Astrocyte of the cerebellum (primary cell): Measurements from ENCODE around the gene FOLR3.
A peak's percentile ranks its signal among the peaks of the same experiment; 100 is the strongest.
"Not testable (repeated sequence)": the region's sequence is repeated elsewhere in the genome, so short reads cannot be mapped to it uniquely, and the experiment has no call there.

Source experiments
- DNase-seq: peaks from one replicate; pipeline ENCODE4 v3.0.0-alpha.2; 2011; ENCODE audit warnings: low read depth
- H3K4me3 ChIP-seq: 2 replicates; pipeline ENCODE4 v1.5.1; 2011; ENCODE audit warnings: mild to moderate bottlenecking, low read depth, low read length, moderate library complexity
- in situ Hi-C: cut with HindIII; loops from 2 replicates; pipeline ENCODE4 v1.10.0; 2017; ENCODE audit warnings: low sequenced_read_pairs
- TF ChIP-seq, protein P1 (sequence below): IDR thresholded peaks from 2 replicates; pipeline ENCODE4 v1.5.1; 2012; ENCODE audit warnings: low read length, low read depth, moderate library complexity, mild to moderate bottlenecking; ENCODE audit errors: missing control alignments

The FOLR3 gene

DNA sequence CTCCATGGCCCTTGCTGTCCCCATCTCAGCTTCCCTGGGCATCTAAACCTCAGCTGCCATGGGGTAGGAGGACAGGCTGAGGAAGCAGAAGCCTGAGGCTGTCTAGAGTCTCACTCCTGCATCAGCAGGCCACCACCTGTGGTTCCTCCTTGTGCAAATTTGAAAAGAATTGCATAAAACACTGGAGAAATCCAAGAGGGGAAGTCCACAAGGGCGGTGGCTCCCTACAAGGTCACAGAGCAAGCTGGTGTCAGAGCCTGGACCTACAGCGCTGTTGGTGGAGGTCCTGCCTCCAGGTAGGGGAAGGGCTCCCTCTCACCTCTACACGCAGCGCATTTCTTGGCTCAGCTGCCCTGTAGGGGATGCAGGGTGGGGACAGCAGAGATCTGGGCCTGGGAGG lies at the start of gene FOLR3:
Gene FOLR3 (plus strand): TSS at position 253 of the 400 bp plus-strand sequence. CDS start 228 bp downstream, outside the sequence.
- DNase-seq, H3K4me3 ChIP-seq, in situ Hi-C loops: not testable (repeated sequence)

DNA sequence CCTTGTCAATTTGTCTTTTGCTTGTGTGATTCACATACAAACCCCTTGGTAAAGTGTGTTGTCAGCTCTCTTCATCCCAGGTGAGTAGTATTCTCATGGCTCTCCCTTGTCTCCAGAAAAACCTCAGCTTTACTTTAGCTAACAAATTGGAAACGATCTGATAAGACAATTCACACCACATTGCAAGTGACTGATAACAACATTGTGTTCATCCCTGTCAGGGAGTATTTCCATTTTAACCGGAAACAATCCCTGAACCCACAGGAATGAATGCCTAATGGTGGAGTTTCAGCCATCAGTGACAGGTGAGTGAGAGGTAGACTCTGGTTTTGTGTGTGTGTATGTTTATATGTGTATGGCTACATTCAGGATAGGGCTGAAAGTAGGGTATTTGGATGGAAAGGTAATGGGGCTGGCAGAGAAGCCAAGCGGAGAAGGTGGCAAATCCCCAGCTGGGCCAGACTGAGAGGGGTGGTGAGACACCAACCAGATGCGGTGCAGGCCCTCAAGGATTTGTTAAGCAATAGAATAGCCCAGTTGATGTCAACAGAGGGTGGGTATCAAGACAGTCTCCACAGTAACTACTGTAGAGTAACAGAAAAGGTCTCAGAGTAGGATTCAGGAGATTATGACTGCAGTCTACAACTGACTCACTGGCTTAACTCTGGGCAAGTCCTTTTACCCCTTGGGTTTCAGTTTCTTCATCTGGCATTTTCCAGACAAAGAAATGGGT lies 47.3 kb upstream of the FOLR3 start:
- no peak overlapping the region for H3K4me3 ChIP-seq
- no peak for DNase-seq
- TF ChIP-seq, protein P1, sequence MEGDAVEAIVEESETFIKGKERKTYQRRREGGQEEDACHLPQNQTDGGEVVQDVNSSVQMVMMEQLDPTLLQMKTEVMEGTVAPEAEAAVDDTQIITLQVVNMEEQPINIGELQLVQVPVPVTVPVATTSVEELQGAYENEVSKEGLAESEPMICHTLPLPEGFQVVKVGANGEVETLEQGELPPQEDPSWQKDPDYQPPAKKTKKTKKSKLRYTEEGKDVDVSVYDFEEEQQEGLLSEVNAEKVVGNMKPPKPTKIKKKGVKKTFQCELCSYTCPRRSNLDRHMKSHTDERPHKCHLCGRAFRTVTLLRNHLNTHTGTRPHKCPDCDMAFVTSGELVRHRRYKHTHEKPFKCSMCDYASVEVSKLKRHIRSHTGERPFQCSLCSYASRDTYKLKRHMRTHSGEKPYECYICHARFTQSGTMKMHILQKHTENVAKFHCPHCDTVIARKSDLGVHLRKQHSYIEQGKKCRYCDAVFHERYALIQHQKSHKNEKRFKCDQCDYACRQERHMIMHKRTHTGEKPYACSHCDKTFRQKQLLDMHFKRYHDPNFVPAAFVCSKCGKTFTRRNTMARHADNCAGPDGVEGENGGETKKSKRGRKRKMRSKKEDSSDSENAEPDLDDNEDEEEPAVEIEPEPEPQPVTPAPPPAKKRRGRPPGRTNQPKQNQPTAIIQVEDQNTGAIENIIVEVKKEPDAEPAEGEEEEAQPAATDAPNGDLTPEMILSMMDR, result no peak
- in situ Hi-C loops, result no loop called here

DNA sequence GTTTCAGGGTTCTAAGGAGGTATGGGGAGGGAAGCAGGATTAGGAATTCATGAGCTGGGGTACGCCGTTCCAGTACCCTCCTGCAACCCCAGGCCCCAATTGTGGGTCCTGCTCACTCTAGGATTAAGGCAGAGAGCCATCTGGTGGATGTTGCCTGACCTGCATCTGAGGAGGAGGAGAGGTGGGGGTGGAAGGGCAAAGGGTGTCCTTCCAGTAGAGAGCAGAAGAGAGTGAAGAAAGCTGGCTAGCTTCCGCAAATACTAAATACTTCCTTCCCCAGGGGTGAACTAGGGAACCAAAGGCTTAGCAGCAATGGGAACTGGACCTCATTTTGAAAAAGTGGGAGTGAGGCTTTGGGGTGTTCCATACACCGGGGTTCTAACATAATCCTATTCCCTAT lies 44.2 kb upstream of the FOLR3 start:
- no peak overlapping the region for H3K4me3 ChIP-seq
- peak; percentile 40 for DNase-seq
- in situ Hi-C loops, result no loop called here
- TF ChIP-seq, protein P1, result peak; percentile 89

DNA sequence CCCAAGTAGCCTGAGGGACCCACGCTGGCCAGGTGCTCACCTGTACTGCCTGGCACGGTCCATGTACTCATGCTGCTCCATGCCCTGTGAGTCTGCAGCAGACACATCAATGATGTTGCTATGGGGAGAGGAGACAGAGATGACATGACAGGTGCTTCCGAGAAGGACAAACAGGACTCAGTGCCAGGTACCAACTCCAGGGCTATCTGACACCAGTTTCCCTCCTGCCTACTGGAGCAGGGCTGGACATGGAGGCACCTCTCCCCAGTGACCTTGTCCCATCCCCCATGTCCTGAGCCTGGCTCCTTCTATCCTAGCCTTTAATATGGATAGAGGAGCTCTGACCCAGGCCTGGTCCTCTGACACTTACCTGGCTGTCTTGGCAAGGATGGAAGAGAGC lies 36.8 kb upstream of the FOLR3 start:
- no peak overlapping the region for H3K4me3 ChIP-seq
- in situ Hi-C loops, result no loop called here
- no peak for DNase-seq
- TF ChIP-seq, protein P1, result no peak

DNA sequence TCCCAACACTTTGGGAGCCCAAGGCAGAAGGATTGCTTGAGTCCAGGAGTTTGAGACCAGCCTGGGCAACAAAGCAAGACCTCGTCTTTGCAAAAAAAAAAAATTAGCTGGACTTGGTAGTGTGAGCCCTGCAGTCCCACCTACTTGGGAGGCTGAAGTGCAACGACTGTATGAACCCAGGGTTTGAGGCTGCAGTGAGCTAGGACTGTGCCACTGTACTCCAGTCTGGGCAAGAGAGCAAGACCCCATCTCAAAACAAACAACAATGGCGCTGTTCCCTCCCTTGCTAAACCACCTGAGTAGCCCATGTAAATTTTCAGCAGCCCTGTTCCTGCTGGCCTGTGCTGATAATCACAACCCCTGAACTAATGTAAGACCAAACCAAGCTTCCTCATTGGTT lies 35.5 kb upstream of the FOLR3 start:
- in situ Hi-C loops, result loop anchor here (25.0 kb wide), 1 partner anchor 88 kb away; no protein-coding TSS in a partner anchor
- no peak for DNase-seq
- TF ChIP-seq, protein P1, result no peak
- no peak overlapping the region for H3K4me3 ChIP-seq

DNA sequence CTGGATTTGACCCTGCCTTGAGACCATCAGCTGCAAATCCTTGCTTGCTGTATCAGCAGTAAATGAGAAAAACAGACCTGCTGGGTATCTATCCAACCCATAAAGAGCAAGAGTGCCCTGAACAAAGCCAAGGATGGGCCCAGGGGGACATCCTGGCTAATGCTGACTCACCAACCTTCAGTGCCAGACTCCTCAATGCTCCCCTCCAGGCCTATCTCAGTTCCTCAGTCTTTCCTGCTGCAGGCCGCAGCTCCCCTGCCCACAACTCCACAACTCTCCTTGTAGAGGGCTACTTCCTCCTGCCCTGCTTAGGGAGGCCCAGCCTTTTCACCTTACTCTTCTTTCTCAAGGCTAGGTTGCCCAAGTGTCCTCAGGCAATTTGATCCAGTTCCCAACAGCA lies 35.1 kb upstream of the FOLR3 start:
- in situ Hi-C loops, result loop anchor here (25.0 kb wide), 1 partner anchor 88 kb away; no protein-coding TSS in a partner anchor
- H3K4me3 ChIP-seq, result no peak overlapping the region
- DNase-seq, result no peak
- TF ChIP-seq, protein P1, result no peak

DNA sequence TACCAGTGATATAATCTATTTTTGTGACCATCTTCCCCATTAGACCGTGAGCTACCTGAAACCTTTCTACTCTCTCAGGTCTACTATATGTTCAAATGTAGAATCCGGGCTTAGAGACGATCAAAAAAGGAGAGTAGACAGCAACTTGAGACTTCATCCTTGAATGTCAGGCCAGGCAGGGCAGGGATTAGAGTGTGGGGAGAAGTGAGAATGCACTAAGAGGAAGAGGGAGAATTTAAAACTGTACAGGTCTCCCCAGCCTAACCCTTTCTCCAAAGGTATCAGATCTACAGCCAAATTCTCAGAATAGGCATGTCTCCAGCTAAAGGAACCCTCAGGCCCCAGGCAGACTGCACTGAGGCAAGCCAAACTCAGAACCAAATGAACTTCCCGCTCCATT lies 33.4 kb upstream of the FOLR3 start:
- H3K4me3 ChIP-seq, result peak overlapping the region; percentile 84
- TF ChIP-seq, protein P1, result no peak
- DNase-seq, result no peak
- in situ Hi-C loops, result loop anchor here (25.0 kb wide), 1 partner anchor 90 kb away; no protein-coding TSS in a partner anchor
